Measurements from ENCODE around the gene KIAA0232. TPM values are rescaled to one million over a fixed set of nuclear protein-coding genes. Genes with fewer than 3 reads are reported as not detected.

Gene KIAA0232
- total RNA-seq, 5 donors from 2014 or later (not counting 1 experiment from before 2014, with no cell fraction given) = 16.5 to 20.9 (median 19.3) TPM

DNA sequence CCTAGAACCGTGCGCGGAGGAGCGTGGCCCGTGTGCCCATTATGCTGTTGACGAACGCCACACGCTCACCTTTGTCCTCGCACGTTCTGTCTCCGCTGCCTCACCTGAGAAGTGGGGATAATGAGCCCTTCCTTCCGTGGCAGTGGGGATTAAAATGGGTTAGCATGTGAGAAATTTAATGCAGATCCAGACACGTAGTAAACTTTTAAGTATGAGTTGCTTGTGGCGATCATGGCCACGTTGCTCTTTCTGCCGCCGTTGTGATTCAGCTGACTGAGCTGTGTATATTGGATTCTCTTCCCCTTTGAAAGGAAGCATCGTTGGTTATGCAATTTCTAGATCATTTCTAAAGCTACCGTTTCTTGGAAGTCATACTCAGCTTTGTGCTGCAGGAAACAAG lies 143.6 kb downstream of the KIAA0232 start:
- peak overlapping the region; percentile 91 to 95 for H3K27ac Mint-ChIP-seq
- CTCF ChIA-PET = interaction anchor here in 1 of 2 donors (1.0 kb wide), 1 partner anchor 13 kb away, joined by 4 read pairs; no protein-coding TSS in a partner anchor
- H3K27ac ChIP-seq (ENCODE audit: low read length) = peak overlapping the region; percentile 49
- no peaks in the 10 kb centered on the region for H3K9me3 ChIP-seq
- H3K27me3 ChIP-seq (replicated peaks in 1 of 2; ENCODE audit: control insufficient read depth in 2 of 2, extremely low read depth in 1 of 2, insufficient read depth in 2 of 2, low read length in 1 of 2) = no peaks in the 10 kb centered on the region
- peaks cover 5 to 24% of the 10 kb centered on the region in 2 donors for H3K36me3 ChIP-seq (ENCODE audit: control insufficient read depth in 2 of 2, extremely low read depth in 1 of 2, insufficient read depth in 1 of 2, low read length in 1 of 2)
- POLR2A ChIA-PET = interaction anchor here in 1 of 2 donors (0.6 to 0.7 kb wide), 4 partner anchors 9 to 57 kb away, joined by 3 read pairs; no protein-coding TSS in a partner anchor
- H3K4me3 Mint-ChIP-seq = peak overlapping the region; percentile 68 to 77 (median 72)
- H3K27me3 Mint-ChIP-seq = no peaks in the 10 kb centered on the region
- ATAC-seq (replicated peaks in 1 of 4) (no peak), DNase-seq (no peak)
- H3K36me3 Mint-ChIP-seq = peaks cover 41% of the 10 kb centered on the region
- peaks cover 33 to 65% of the 10 kb centered on the region in 2 experiments for H3K4me1 ChIP-seq (ENCODE audit: control insufficient read depth in 1 of 2, extremely low read depth in 1 of 2, insufficient read depth in 2 of 2, low read length in 2 of 2)
- 74% methylated on average over 10 of the region's 19 CpGs for WGBS (ENCODE audit: insufficient coverage)
- H3K4me3 ChIP-seq (ENCODE audit: control insufficient read depth in 1 of 2, extremely low read depth in 1 of 2, low read length in 1 of 2) = peak overlapping the region in 1 of 2 donors; percentile 19
- H3K9me3 Mint-ChIP-seq = no peaks in the 10 kb centered on the region
- peaks cover 69 to 81% (median 80%) of the 10 kb centered on the region in 3 donors for H3K4me1 Mint-ChIP-seq

DNA sequence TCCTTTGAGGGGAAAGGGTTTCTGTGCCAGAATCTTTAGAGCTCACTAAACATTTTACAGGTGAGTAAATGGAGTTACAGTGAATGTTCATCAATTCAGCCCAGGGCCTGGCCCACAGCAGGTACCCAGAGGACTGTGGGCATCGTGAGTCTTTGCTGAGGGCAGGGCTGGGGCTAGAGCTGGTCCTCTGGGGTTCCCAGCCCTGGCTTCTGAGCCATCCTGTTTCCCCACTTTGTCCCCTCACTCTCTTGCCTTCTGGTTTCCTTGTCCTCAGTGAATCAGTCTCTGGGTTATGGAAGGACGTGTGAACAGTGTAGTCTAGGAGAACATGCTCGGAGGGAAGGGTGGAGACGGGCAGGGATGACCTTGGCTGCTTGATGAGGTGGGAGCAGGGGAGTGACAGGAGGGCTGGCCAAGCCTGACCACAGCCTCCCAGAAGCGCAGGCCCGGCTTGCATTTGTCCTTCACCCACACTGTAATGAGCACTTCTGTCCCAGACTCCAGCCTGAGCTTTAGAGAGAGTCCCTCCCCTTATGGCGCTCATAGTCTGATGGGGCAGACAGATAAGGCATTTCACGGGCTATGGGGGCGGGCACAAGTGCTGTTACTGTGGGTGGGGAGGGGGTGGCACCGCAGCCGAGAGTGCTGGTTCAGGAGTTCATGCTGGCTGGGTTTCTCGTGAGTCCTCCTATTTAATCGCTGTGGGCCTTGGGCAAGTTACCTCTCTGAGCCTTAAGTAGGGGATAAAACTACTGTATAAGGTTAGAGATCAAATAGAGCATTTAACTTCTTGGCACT lies 144.4 kb downstream of the KIAA0232 start:
- Mint-ChIP-seq H3K27ac (peak overlapping the region; percentile 91 to 95), H3K9me3 (no peaks in the 10 kb centered on the region), H3K4me3 (peak overlapping the region; percentile 68 to 77 (median 72)), H3K36me3 (peaks cover 47% of the 10 kb centered on the region), H3K27me3 (no peaks in the 10 kb centered on the region), H3K4me1 (peaks cover 73 to 86% (median 86%) of the 10 kb centered on the region in 3 donors)
- Histone ChIP-seq H3K4me1 (ENCODE audit: control insufficient read depth in 1 of 2, extremely low read depth in 1 of 2, insufficient read depth in 2 of 2, low read length in 2 of 2) (peaks cover 33 to 61% of the 10 kb centered on the region in 2 experiments), H3K36me3 (ENCODE audit: control insufficient read depth in 2 of 2, extremely low read depth in 1 of 2, insufficient read depth in 1 of 2, low read length in 1 of 2) (peaks cover 6 to 28% of the 10 kb centered on the region in 2 donors), H3K4me3 (ENCODE audit: control insufficient read depth in 1 of 2, extremely low read depth in 1 of 2, low read length in 1 of 2) (peak overlapping the region; percentile 0 to 15), H3K27me3 (replicated peaks in 1 of 2; ENCODE audit: control insufficient read depth in 2 of 2, extremely low read depth in 1 of 2, insufficient read depth in 2 of 2, low read length in 1 of 2) (no peaks in the 10 kb centered on the region), H3K9me3 (no peaks in the 10 kb centered on the region), H3K27ac (ENCODE audit: low read length) (peak overlapping the region; percentile 49)
- ChIA-PET CTCF (interaction anchor here (0.6 to 1.0 kb wide), 5 partner anchors 15 to 834 kb away, joined by 3 to 10 read pairs (median 4); partner anchors contain the start of gene TBC1D14 (in 1 of the 2)), POLR2A (interaction anchor here (0.6 to 1.0 kb wide), 4 partner anchors 10 to 140 kb away, joined by 3 to 5 read pairs (median 3); no protein-coding TSS in a partner anchor)
- DNase-seq = peak in 33 of 35 experiments; percentile 38 to 74 (median 63)
- 13% methylated on average over 6 of the region's 13 CpGs for WGBS (ENCODE audit: insufficient coverage)
- peak; percentile 83 to 91 (median 88) for ATAC-seq (replicated peaks in 1 of 4)

DNA sequence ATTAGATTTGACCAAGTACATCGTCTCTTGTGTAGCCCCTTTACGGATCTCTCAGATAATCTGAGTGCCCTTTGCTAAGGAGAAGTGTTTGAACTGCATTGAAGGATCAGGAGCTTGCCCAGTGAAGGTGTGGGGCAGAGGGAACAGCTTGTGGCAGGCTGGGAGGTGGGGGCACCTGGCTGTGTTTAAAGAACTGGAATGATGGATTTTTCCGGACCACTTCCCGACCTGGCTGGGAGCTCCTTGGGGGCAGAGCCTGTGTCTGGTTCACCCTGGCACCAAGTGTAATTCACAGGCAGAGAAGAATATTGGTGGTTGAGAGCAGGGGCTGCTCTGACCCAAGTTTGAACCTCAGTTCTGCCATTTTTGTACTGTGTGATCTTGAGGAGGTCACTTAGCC lies 145.6 kb downstream of the KIAA0232 start:
- peaks cover 51% of the 10 kb centered on the region for H3K36me3 Mint-ChIP-seq
- POLR2A ChIA-PET = no interaction called here
- WGBS (ENCODE audit: insufficient coverage) = 89% methylated on average over 2 of the region's 4 CpGs

DNA sequence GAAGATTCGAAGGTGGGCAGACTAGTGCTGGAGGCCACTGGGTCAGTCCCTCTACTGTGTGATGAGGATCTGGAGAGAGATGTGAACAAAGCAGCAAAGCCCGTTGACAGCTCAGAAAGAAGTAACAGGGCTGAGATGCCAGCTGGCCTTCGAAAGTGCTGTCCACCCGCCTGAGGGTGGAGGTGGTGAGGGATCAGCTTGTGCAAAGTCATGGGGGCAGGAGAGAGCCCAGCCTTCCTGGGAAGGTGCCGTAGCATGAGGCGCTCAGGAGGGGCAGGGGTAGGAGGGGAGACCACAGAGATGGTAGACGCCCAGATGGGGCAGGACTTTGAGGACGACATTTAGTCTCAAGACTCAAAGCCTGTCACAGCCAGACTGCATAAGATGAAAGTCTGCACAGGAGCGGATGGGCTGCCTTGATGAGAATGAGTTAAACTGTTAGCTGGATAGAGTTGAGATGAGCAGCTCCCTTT lies 146.8 kb downstream of the KIAA0232 start:
- Histone ChIP-seq H3K4me3 (ENCODE audit: control insufficient read depth in 1 of 2, extremely low read depth in 1 of 2, low read length in 1 of 2) (no peak overlapping the region), H3K27ac (ENCODE audit: low read length) (no peak overlapping the region), H3K9me3 (no peaks in the 10 kb centered on the region), H3K27me3 (replicated peaks in 1 of 2; ENCODE audit: control insufficient read depth in 2 of 2, extremely low read depth in 1 of 2, insufficient read depth in 2 of 2, low read length in 1 of 2) (no peaks in the 10 kb centered on the region), H3K36me3 (ENCODE audit: control insufficient read depth in 2 of 2, extremely low read depth in 1 of 2, insufficient read depth in 1 of 2, low read length in 1 of 2) (peaks cover 2 to 17% of the 10 kb centered on the region in 2 donors), H3K4me1 (ENCODE audit: control insufficient read depth in 1 of 2, extremely low read depth in 1 of 2, insufficient read depth in 2 of 2, low read length in 2 of 2) (peaks cover 33 to 62% of the 10 kb centered on the region in 2 experiments)
- DNase-seq (no peak), ATAC-seq (replicated peaks in 1 of 4) (peak in 3 of 4 experiments; percentile 17 to 38 (median 19))
- Mint-ChIP-seq H3K36me3 (peaks cover 51% of the 10 kb centered on the region), H3K4me1 (peaks cover 80 to 86% (median 82%) of the 10 kb centered on the region in 3 donors), H3K4me3 (peak overlapping the region in 2 of 3 donors; percentile 46 to 77), H3K9me3 (no peaks in the 10 kb centered on the region), H3K27me3 (no peaks in the 10 kb centered on the region), H3K27ac (peak overlapping the region; percentile 10 to 75)
- WGBS (ENCODE audit: insufficient coverage) = 84% methylated on average over 8 of the region's 9 CpGs
- POLR2A ChIA-PET = interaction anchor here in 1 of 2 donors (0.6 kb wide), 2 partner anchors 20 to 172 kb away, joined by 3 read pairs; no protein-coding TSS in a partner anchor
- CTCF ChIA-PET = no interaction called here

More for the DNA sequence above, 145.6 kb downstream of the KIAA0232 start:
- peak overlapping the region; percentile 91 to 95 for H3K27ac Mint-ChIP-seq
- H3K27me3 Mint-ChIP-seq = no peaks in the 10 kb centered on the region
- H3K9me3 ChIP-seq = no peaks in the 10 kb centered on the region
- H3K36me3 ChIP-seq (ENCODE audit: control insufficient read depth in 2 of 2, extremely low read depth in 1 of 2, insufficient read depth in 1 of 2, low read length in 1 of 2) = peaks cover 6 to 27% of the 10 kb centered on the region in 2 donors
- H3K4me1 ChIP-seq (ENCODE audit: control insufficient read depth in 1 of 2, extremely low read depth in 1 of 2, insufficient read depth in 2 of 2, low read length in 2 of 2) = peaks cover 33 to 66% of the 10 kb centered on the region in 2 experiments
- no peaks in the 10 kb centered on the region for H3K27me3 ChIP-seq (replicated peaks in 1 of 2; ENCODE audit: control insufficient read depth in 2 of 2, extremely low read depth in 1 of 2, insufficient read depth in 2 of 2, low read length in 1 of 2)
- H3K4me3 Mint-ChIP-seq = peak overlapping the region in 1 of 3 donors; percentile 77
- no peaks in the 10 kb centered on the region for H3K9me3 Mint-ChIP-seq
- no peak overlapping the region for H3K4me3 ChIP-seq (ENCODE audit: control insufficient read depth in 1 of 2, extremely low read depth in 1 of 2, low read length in 1 of 2)
- DNase-seq = no peak
- CTCF ChIA-PET = no interaction called here
- no peak for ATAC-seq (replicated peaks in 1 of 4)
- no peak overlapping the region for H3K27ac ChIP-seq (ENCODE audit: low read length)
- peaks cover 68 to 83% (median 82%) of the 10 kb centered on the region in 3 donors for H3K4me1 Mint-ChIP-seq

DNA sequence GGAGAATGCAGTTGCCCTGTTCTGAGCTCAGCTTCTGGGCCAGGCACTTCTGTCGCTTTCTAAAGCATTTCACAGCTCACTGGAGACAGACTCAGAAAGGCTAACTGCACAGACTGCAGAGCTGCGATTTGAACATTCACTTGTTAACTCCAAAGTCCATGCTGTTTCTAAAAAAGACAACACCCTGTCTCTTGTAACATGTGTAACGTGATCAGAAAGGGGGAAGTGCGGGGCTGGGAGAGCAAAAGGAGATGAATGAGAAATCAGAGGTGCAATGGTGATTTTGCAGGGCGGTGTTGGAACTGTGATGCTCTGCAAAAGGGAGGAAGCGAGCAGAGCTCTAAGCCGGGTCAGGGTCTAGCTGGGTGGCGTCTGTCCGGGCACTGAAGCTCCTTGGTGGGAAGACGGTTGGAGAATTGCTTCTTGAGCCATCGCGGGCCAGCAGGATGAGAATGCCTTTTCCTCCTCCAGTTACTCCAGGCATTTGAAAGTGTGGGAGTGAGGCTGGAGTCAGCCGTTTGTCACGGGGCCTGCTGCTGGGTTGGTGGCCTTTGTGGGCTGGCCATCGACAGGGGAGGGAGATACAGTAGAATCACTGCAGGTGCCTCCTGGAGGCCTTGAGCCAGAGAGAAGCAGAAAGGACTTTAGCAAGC lies 147.4 kb downstream of the KIAA0232 start:
- POLR2A ChIA-PET = interaction anchor here in 1 of 2 donors (0.6 kb wide), 3 partner anchors 21 to 943 kb away, joined by 3 to 13 read pairs (median 3); no protein-coding TSS in a partner anchor
- ATAC-seq (replicated peaks in 1 of 4) = no peak
- H3K36me3 ChIP-seq (ENCODE audit: control insufficient read depth in 2 of 2, extremely low read depth in 1 of 2, insufficient read depth in 1 of 2, low read length in 1 of 2) = peaks cover 2 to 12% of the 10 kb centered on the region in 2 donors
- no peaks in the 10 kb centered on the region for H3K9me3 ChIP-seq
- Mint-ChIP-seq H3K27ac (peak overlapping the region; percentile 47 to 75), H3K4me1 (peaks cover 80 to 85% (median 82%) of the 10 kb centered on the region in 3 donors), H3K9me3 (no peaks in the 10 kb centered on the region), H3K27me3 (no peaks in the 10 kb centered on the region), H3K4me3 (peak overlapping the region in 2 of 3 donors; percentile 46 to 77), H3K36me3 (peaks cover 46% of the 10 kb centered on the region)
- no peak overlapping the region for H3K4me3 ChIP-seq (ENCODE audit: control insufficient read depth in 1 of 2, extremely low read depth in 1 of 2, low read length in 1 of 2)
- WGBS (ENCODE audit: insufficient coverage) = 76% methylated on average over 8 of the region's 15 CpGs
- CTCF ChIA-PET = interaction anchor here in 1 of 2 donors (0.6 kb wide), 1 partner anchor 8 kb away, joined by 3 read pairs; no protein-coding TSS in a partner anchor
- H3K4me1 ChIP-seq (ENCODE audit: control insufficient read depth in 1 of 2, extremely low read depth in 1 of 2, insufficient read depth in 2 of 2, low read length in 2 of 2) = peaks cover 33 to 57% of the 10 kb centered on the region in 2 experiments
- no peaks in the 10 kb centered on the region for H3K27me3 ChIP-seq (replicated peaks in 1 of 2; ENCODE audit: control insufficient read depth in 2 of 2, extremely low read depth in 1 of 2, insufficient read depth in 2 of 2, low read length in 1 of 2)
- no peak overlapping the region for H3K27ac ChIP-seq (ENCODE audit: low read length)
- no peak for DNase-seq

Measured in T-cell (primary cell).